Activated effector memory CD4-positive, alpha-beta T cell treated with Interleukin-2 at 50 U/mL for 16 hours (primary cell): ENCODE results near the gene YWHAQ.

Experiments used
- DNase-seq: peaks from one replicate; pipeline ENCODE4 v3.0.0-alpha.2; 2020

The YWHAQ gene

DNA sequence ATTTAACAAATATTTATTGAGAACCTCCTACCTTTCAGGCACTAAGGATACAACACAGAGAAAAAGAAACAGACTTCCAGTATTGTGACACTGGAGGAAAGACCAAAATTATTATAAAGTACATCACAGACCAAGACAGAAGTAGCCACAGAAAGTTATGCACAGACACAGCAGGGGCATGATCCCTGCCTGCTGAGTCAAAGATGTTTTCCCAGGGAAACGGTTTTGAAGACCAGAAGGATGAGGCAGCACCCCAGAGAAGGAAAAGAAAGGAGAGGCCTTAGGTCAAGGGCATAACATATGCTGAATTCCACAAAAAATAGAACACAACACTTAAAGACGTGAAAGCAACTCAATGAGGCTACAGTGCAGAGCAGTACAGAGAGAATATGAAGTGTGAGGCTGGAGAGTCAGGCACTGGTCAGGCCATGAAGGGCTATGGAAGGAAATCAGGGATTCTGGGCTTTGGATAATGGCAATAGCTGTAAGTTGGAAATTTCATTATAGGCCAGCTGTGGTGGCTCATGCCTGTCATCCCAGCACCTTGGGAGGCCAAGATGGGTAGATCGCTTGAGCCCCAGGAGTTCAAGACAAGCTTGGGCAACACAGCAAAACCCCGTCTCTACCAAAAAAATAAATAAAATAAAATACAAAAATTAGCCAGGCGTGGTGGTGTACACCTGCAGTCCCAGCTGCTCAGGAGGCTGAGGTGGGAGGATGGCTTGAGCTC is 83.4 kb downstream of the YWHAQ start:
- DNase-seq: no peak

GRCh38 chr2:9545502-9545901 is 85.3 kb downstream of the YWHAQ start:
- no peak for DNase-seq

DNA sequence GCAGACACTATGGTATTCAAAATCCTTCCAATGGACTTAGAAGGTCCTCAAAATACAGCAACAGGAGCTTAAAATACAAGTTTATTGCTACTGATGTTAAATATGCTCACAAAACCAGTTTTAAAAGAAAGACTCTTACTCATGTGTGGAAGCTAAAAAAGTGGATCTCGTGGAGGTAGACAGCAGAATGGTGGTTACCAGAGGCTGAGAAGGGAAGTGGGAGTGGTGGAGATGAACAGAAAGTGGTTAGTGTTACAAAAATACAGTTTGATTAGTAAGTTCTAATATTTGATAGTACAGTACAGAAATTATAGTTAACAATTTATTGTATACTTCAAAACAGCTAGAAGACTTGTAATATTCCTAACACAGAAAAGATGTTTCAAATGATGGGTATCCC is 87.2 kb downstream of the YWHAQ start:
- no peak for DNase-seq

GRCh38 chr2:9539531-9539930 is 91.3 kb downstream of the YWHAQ start:
- no peak for DNase-seq

GRCh38 chr2:9538000-9538507 is 92.7 kb downstream of the YWHAQ start:
- no peak for DNase-seq

DNA sequence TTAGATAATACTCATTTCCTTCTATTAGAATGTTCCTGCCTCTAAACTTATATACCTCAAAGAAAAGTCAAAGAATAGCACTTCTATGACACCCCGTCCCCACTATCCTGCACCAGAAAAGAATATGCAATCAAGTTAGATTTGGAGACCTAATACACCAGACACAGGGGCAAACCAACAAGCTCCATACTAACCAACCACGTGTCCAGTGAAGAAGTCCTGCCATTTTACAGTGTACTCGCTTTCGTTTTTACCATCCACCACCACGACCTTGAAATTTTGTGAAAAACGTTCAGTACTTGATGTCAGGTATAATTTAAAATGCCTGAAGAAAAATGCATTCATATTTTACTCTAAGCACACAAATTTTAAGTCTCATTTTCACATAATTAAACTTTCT is 94.3 kb downstream of the YWHAQ start:
- DNase-seq: no peak

- no peak for DNase-seq
Observed at GRCh38 chr2:9535177-9535576, 95.6 kb downstream of the YWHAQ start.
